A549 (cell line): ENCODE data around the gene RCAN3. TPM values are rescaled to one million over a fixed set of nuclear protein-coding genes. Genes with fewer than 3 reads are reported as not detected.

Experiments
- ATAC-seq, 2 experiments: fragments of 200-7000 bp in 1 of 2; fragments of >200 bp in 1 of 2; cut with Nextera tagmentation in 1 of 2; cut with Tn5 transposase in 1 of 2; 3 replicates each; pipeline versions ENCODE4 v1.8.0 to v1.9.1; 2018 to 2020; ENCODE audit warnings: mild to moderate bottlenecking in 1 of 2, moderate library complexity in 1 of 2
- CTCF ChIA-PET: fragments of 300-600 bp; sonication (Branson Sonifier 250); formaldehyde crosslinking; extraction: SDS; loops from one replicate; lab custom pipeline; 2021; ENCODE audit warnings: antibody characterized with exemption, inconsistent platforms; lab: Yijun Ruan, JAX
- POLR2A ChIA-PET: fragments of 350-600 bp; formaldehyde crosslinking; extraction: SDS; loops from one replicate; lab custom pipeline; 2021; ENCODE audit warnings: antibody characterized with exemption, inconsistent platforms; lab: Yijun Ruan, JAX
- DNase-seq, 2 experiments: peaks; one replicate each; pipeline versions ENCODE4 v3.0.0 to v3.0.0-alpha.2; 2011 to 2016; ENCODE audit warnings: low read depth in 1 of 2, low spot score in 1 of 2
- FAIRE-seq: peaks from 2 replicates; lab custom pipeline; 2011; peaks lifted over from hg19 to GRCh38; lab: Jason Lieb, UNC
- H3K27ac ChIP-seq, 2 experiments: fragments of >200 bp; sonication (Bioruptor Twin); formaldehyde crosslinking; 3 replicates each; pipeline ENCODE4 v1.5.1; 2016 to 2017
- H3K4me1 ChIP-seq: fragments of >200 bp; sonication (Bioruptor Twin); formaldehyde crosslinking; 3 replicates; pipeline ENCODE4 v1.6.1; 2016
- H3K4me2 ChIP-seq: fragments of >200 bp; sonication (Bioruptor Twin); formaldehyde crosslinking; 3 replicates; pipeline ENCODE4 v1.6.1; 2016
- H3K4me3 ChIP-seq: fragments of >200 bp; sonication (Bioruptor Twin); formaldehyde crosslinking; 3 replicates; pipeline ENCODE4 v1.5.1; 2016
- H3K9me3 ChIP-seq: fragments of >200 bp; sonication (Bioruptor Twin); formaldehyde crosslinking; 3 replicates; pipeline ENCODE4 v1.6.1; 2016
- BHLHE40 ChIP-seq: IDR thresholded peaks from 2 replicates; pipeline ENCODE4 v1.6.1; 2012; ENCODE audit warnings: low read depth, low read length, inconsistent platforms
- CEBPB ChIP-seq, 2 experiments: fragments of >200 bp in 1 of 2; sonication (Bioruptor Twin) in 1 of 2; formaldehyde crosslinking in 1 of 2; IDR thresholded peaks; 2 replicates each; pipeline ENCODE4 v1.6.1; 2012 to 2016
- CHD2 ChIP-seq: fragments of 150-350 bp; IDR thresholded peaks from 2 replicates; pipeline ENCODE4 v1.6.1; 2014; ENCODE audit warnings: low read length; ENCODE audit not compliant: partially characterized antibody
- CHD4 ChIP-seq: fragments of 200-600 bp; sonication (generic); IDR thresholded peaks from 2 replicates; pipeline ENCODE4 v1.6.1; 2016; ENCODE audit warnings: antibody characterized with exemption, mild to moderate bottlenecking, borderline replicate concordance
- EHF ChIP-seq: fragments of 250-450 bp; sonication (Bioruptor Pico); IDR thresholded peaks from 2 replicates; pipeline ENCODE4 v1.5.0; 2020; ENCODE audit warnings: mild to moderate bottlenecking
- EHMT2 ChIP-seq: fragments of 200-600 bp; sonication (generic); IDR thresholded peaks from 2 replicates; pipeline ENCODE4 v1.6.1; 2016; ENCODE audit warnings: antibody characterized with exemption, low read depth, mild to moderate bottlenecking, moderate library complexity
- EP300 ChIP-seq, 2 experiments: fragments of >200 bp; sonication (Bioruptor Twin); formaldehyde crosslinking; IDR thresholded peaks; 2 replicates in 1 of 2; 3 replicates in 1 of 2; pipeline ENCODE4 v1.6.1; 2016 to 2017
- FOSB ChIP-seq: fragments of 250-450 bp; sonication (Bioruptor Pico); IDR thresholded peaks from 2 replicates; pipeline ENCODE4 v1.5.0; 2020; ENCODE audit warnings: mild to moderate bottlenecking, moderate library complexity
- FOXS1 ChIP-seq: fragments of 250-450 bp; sonication (Bioruptor Pico); IDR thresholded peaks from 2 replicates; pipeline ENCODE4 v1.5.0; 2020; ENCODE audit warnings: mild to moderate bottlenecking, moderate library complexity
- HDAC2 ChIP-seq: fragments of 200-600 bp; sonication (generic); IDR thresholded peaks from 2 replicates; pipeline ENCODE4 v1.6.1; 2016
- HOXB5 ChIP-seq: fragments of 250-450 bp; sonication (Bioruptor Pico); IDR thresholded peaks from 2 replicates; pipeline ENCODE4 v1.5.0; 2020; ENCODE audit warnings: mild to moderate bottlenecking, moderate library complexity
- KDM5A ChIP-seq: fragments of 200-600 bp; sonication (generic); IDR thresholded peaks from 2 replicates; pipeline ENCODE4 v1.6.1; 2016; ENCODE audit warnings: antibody characterized with exemption, mild to moderate bottlenecking
- MAFK ChIP-seq: fragments of 450-650 bp; IDR thresholded peaks from 2 replicates; pipeline ENCODE4 v1.6.1; 2014; ENCODE audit not compliant: partially characterized antibody
- PHF8 ChIP-seq: fragments of 200-600 bp; sonication (generic); IDR thresholded peaks from 2 replicates; pipeline ENCODE4 v1.6.1; 2016; ENCODE audit warnings: low read depth, mild to moderate bottlenecking, antibody characterized with exemption, moderate library complexity, borderline replicate concordance
- RNF2 ChIP-seq: fragments of 200-600 bp; sonication (generic); IDR thresholded peaks from 2 replicates; pipeline ENCODE4 v1.6.1; 2016; ENCODE audit warnings: low read depth, mild to moderate bottlenecking, antibody characterized with exemption, moderate library complexity, borderline replicate concordance
- SREBF2 ChIP-seq: fragments of 450-650 bp; IDR thresholded peaks from 2 replicates; pipeline ENCODE4 v1.6.1; 2014; ENCODE audit warnings: mild to moderate bottlenecking, moderate library complexity
- TFCP2L1 ChIP-seq: fragments of 250-450 bp; sonication (Bioruptor Pico); IDR thresholded peaks from 2 replicates; pipeline ENCODE4 v1.5.0; 2021; ENCODE audit warnings: mild to moderate bottlenecking
- TP53 ChIP-seq: fragments of 250-450 bp; sonication (Bioruptor Pico); IDR thresholded peaks from 2 replicates; pipeline ENCODE4 v1.5.0; 2021; ENCODE audit warnings: mild to moderate bottlenecking, moderate library complexity
- ZC3H11A ChIP-seq: fragments of 450-650 bp; IDR thresholded peaks from 2 replicates; pipeline ENCODE4 v1.6.1; 2014; ENCODE audit warnings: antibody characterized with exemption, mild to moderate bottlenecking
- ZSCAN20 ChIP-seq: fragments of 250-450 bp; sonication (Bioruptor Pico); IDR thresholded peaks from 2 replicates; pipeline ENCODE4 v1.8.0; 2022; ENCODE audit warnings: mild to moderate bottlenecking, moderate library complexity
- WGBS: methylation state at CpG from one replicate; pipeline ENCODE4 v1.1.6; 2017; ENCODE audit errors: missing lambda C conversion rate; 5-methylcytosine and 5-hydroxymethylcytosine counted together
- polyA plus RNA-seq, 4 experiments: library from polyadenylated mRNA; depleted of rRNA in 3 of 4; stranded (reverse); fragments of >200 nt; fragmentation: RNase III in 1 of 4; extraction: RNeasy Plus Mini Kit Qiagen cat#74134 plus additional on column Dnase treatment in 1 of 4; gene quantifications; 2 replicates in 3 of 4; 3 replicates in 1 of 4; pipeline ENCODE4 v1.2.3, GENCODE V29; 2011 to 2017
- TF ChIP-seq, protein P1 (sequence below): fragments of 200-600 bp; sonication (generic); IDR thresholded peaks from 2 replicates; pipeline ENCODE4 v1.6.1; 2016; ENCODE audit warnings: antibody characterized with exemption, mild to moderate bottlenecking, moderate library complexity
- TF ChIP-seq, protein P2 (sequence below): fragments of 250-450 bp; sonication (Bioruptor Pico); IDR thresholded peaks from 2 replicates; pipeline ENCODE4 v1.5.0; 2021; ENCODE audit warnings: mild to moderate bottlenecking, moderate library complexity, borderline replicate concordance
- TF ChIP-seq, protein P3 (sequence below): IDR thresholded peaks from 2 replicates; pipeline ENCODE4 v1.6.1; 2012; ENCODE audit warnings: low read depth, borderline replicate concordance
- TF ChIP-seq, protein P4 (sequence below): fragments of >200 bp; sonication (Bioruptor Twin); formaldehyde crosslinking; IDR thresholded peaks from 3 replicates; pipeline ENCODE4 v1.5.1; 2016
- TF ChIP-seq, protein P5 (sequence below): fragments of 250-450 bp; sonication (Bioruptor Pico); IDR thresholded peaks from 2 replicates; pipeline ENCODE4 v1.5.0; 2020; ENCODE audit warnings: low read depth, mild to moderate bottlenecking, moderate library complexity
- TF ChIP-seq, protein P6 (sequence below): fragments of >200 bp; sonication (Bioruptor Twin); formaldehyde crosslinking; IDR thresholded peaks from 2 replicates; pipeline ENCODE4 v1.6.1; 2016

RCAN3 gene
- polyA plus RNA-seq, 2 of the 4 experiments (the other 2 are of a cell fraction), result 7.4 to 14.6 TPM

DNA sequence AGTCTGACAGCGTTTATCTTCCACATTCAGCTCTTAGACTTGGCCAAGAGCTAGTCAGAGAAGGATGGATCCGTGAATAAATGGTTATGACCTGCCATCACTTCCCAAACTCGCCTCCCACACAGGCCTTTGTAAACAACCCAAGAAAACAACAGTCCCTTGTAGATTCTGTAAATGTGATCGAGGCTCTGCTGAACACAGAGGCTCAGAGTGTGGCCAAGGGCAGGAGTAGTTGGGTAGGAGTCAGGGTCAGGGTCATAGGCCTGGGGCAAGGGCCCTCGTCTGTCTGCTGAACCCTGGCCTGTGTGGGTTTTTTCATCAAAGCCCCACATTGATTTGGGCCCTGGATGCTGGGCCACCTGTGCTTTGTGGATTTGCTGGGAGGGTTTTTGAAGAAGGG is 85.9 kb downstream of the RCAN3 start:
- no peaks in the 10 kb centered on the region for H3K9me3 ChIP-seq
- H3K4me2 ChIP-seq, result no peak overlapping the region
- H3K27ac ChIP-seq, result no peak overlapping the region
- ATAC-seq (no peak), DNase-seq (no peak), FAIRE-seq (no peak)
- no peak overlapping the region for H3K4me3 ChIP-seq
- ChIA-PET POLR2A (no interaction called here), CTCF (interaction anchor here (0.6 to 2.3 kb wide), 6 partner anchors 17 to 232 kb away, joined by 3 to 17 read pairs (median 5); no protein-coding TSS in a partner anchor)
- TF ChIP-seq CHD4, result no peak
- TF ChIP-seq HOXB5 (CRISPR knock-in tag), result no peak
- no peak for TF ChIP-seq MAFK
- TF ChIP-seq EP300 (IDR thresholded peaks at IDR 0.05), result no peak
- TF ChIP-seq, protein P1, sequence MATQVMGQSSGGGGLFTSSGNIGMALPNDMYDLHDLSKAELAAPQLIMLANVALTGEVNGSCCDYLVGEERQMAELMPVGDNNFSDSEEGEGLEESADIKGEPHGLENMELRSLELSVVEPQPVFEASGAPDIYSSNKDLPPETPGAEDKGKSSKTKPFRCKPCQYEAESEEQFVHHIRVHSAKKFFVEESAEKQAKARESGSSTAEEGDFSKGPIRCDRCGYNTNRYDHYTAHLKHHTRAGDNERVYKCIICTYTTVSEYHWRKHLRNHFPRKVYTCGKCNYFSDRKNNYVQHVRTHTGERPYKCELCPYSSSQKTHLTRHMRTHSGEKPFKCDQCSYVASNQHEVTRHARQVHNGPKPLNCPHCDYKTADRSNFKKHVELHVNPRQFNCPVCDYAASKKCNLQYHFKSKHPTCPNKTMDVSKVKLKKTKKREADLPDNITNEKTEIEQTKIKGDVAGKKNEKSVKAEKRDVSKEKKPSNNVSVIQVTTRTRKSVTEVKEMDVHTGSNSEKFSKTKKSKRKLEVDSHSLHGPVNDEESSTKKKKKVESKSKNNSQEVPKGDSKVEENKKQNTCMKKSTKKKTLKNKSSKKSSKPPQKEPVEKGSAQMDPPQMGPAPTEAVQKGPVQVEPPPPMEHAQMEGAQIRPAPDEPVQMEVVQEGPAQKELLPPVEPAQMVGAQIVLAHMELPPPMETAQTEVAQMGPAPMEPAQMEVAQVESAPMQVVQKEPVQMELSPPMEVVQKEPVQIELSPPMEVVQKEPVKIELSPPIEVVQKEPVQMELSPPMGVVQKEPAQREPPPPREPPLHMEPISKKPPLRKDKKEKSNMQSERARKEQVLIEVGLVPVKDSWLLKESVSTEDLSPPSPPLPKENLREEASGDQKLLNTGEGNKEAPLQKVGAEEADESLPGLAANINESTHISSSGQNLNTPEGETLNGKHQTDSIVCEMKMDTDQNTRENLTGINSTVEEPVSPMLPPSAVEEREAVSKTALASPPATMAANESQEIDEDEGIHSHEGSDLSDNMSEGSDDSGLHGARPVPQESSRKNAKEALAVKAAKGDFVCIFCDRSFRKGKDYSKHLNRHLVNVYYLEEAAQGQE, result no peak
- TF ChIP-seq ZC3H11A, result no peak
- TF ChIP-seq FOSB, result no peak
- TF ChIP-seq, protein P2, sequence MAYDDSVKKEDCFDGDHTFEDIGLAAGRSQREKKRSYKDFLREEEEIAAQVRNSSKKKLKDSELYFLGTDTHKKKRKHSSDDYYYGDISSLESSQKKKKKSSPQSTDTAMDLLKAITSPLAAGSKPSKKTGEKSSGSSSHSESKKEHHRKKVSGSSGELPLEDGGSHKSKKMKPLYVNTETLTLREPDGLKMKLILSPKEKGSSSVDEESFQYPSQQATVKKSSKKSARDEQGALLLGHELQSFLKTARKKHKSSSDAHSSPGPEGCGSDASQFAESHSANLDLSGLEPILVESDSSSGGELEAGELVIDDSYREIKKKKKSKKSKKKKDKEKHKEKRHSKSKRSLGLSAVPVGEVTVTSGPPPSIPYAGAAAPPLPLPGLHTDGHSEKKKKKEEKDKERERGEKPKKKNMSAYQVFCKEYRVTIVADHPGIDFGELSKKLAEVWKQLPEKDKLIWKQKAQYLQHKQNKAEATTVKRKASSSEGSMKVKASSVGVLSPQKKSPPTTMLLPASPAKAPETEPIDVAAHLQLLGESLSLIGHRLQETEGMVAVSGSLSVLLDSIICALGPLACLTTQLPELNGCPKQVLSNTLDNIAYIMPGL, result no peak
- no peak for TF ChIP-seq EHF (CRISPR knock-in tag)
- TF ChIP-seq RNF2, result no peak
- TF ChIP-seq HDAC2, result no peak
- TF ChIP-seq CEBPB (IDR thresholded peaks at IDR 0.05), result no peak
- no peak for TF ChIP-seq TFCP2L1 (CRISPR knock-in tag)
- TF ChIP-seq SREBF2, result no peak
- TF ChIP-seq ZSCAN20 (CRISPR knock-in tag), result no peak
- TF ChIP-seq KDM5A, result no peak
- no peaks in the 10 kb centered on the region for H3K4me1 ChIP-seq
- WGBS, result 48% methylated on average over 5 of the region's 5 CpGs

DNA sequence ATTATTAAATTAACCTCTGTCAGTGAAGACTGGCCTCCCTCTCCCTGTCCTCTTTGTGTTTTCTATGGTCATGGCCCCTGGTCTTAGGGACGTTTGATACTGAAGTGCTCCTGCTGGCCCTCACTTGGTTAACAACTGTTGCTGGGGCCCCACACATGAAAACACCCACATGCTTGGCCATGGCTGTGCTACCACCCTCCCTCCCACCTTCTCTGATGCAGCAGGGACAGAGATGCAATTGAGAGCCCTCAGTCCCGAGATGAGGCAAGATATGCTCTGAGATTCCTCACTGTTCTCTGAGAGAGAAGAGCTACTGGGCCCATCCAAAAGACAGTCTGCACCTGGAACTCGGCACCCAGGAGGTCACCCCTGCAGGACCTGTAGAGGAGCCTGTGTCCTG is 86.6 kb downstream of the RCAN3 start:
- Histone ChIP-seq H3K27ac (no peak overlapping the region), H3K9me3 (no peaks in the 10 kb centered on the region), H3K4me3 (no peak overlapping the region), H3K4me2 (no peak overlapping the region), H3K4me1 (no peaks in the 10 kb centered on the region)
- no peak for DNase-seq
- ChIA-PET POLR2A (no interaction called here), CTCF (no interaction called here)
- no CpG with 5 or more reads among the region's 3 CpGs for WGBS
- no peak for FAIRE-seq
- ATAC-seq, result no peak
- TF ChIP-seq TP53 (no peak), BHLHE40 (no peak), HOXB5 (CRISPR knock-in tag) (no peak), CEBPB (IDR thresholded peaks at IDR 0.05) (no peak), EHMT2 (no peak), FOXS1 (CRISPR knock-in tag) (no peak), PHF8 (no peak), TFCP2L1 (CRISPR knock-in tag) (no peak), CHD2 (no peak)
- TF ChIP-seq, protein P3, sequence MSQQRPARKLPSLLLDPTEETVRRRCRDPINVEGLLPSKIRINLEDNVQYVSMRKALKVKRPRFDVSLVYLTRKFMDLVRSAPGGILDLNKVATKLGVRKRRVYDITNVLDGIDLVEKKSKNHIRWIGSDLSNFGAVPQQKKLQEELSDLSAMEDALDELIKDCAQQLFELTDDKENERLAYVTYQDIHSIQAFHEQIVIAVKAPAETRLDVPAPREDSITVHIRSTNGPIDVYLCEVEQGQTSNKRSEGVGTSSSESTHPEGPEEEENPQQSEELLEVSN, result no peak
- TF ChIP-seq, protein P4, sequence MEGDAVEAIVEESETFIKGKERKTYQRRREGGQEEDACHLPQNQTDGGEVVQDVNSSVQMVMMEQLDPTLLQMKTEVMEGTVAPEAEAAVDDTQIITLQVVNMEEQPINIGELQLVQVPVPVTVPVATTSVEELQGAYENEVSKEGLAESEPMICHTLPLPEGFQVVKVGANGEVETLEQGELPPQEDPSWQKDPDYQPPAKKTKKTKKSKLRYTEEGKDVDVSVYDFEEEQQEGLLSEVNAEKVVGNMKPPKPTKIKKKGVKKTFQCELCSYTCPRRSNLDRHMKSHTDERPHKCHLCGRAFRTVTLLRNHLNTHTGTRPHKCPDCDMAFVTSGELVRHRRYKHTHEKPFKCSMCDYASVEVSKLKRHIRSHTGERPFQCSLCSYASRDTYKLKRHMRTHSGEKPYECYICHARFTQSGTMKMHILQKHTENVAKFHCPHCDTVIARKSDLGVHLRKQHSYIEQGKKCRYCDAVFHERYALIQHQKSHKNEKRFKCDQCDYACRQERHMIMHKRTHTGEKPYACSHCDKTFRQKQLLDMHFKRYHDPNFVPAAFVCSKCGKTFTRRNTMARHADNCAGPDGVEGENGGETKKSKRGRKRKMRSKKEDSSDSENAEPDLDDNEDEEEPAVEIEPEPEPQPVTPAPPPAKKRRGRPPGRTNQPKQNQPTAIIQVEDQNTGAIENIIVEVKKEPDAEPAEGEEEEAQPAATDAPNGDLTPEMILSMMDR, result no peak
- TF ChIP-seq, protein P5, sequence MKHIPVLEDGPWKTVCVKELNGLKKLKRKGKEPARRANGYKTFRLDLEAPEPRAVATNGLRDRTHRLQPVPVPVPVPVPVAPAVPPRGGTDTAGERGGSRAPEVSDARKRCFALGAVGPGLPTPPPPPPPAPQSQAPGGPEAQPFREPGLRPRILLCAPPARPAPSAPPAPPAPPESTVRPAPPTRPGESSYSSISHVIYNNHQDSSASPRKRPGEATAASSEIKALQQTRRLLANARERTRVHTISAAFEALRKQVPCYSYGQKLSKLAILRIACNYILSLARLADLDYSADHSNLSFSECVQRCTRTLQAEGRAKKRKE (CRISPR knock-in tag), result no peak
- TF ChIP-seq, protein P2, result no peak
- TF ChIP-seq, protein P6, sequence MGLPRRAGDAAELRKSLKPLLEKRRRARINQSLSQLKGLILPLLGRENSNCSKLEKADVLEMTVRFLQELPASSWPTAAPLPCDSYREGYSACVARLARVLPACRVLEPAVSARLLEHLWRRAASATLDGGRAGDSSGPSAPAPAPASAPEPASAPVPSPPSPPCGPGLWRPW, result no peak
